Measurements from ENCODE around the gene KRTAP10-2.
"Not testable (repeated sequence)": the region's sequence is repeated elsewhere in the genome, so short reads cannot be mapped to it uniquely, and the experiment has no call there.

The KRTAP10-2 gene

GRCh38 chr21:44583089-44583799 lies 31.9 kb upstream of the KRTAP10-2 start:
- FAIRE-seq: no peak
- no peak for DNase-seq (ENCODE audit: insufficient read length, low spot score)
- TF ChIP-seq SPI1 (IDR thresholded peaks at IDR 0.05; ENCODE audit: low read depth, low read length) (no peak), TAF1 (IDR thresholded peaks at IDR 0.05; ENCODE audit: low read depth, low read length) (no peak), POLR2AphosphoS5 (IDR thresholded peaks at IDR 0.05; ENCODE audit: low read depth, low read length) (no peak), PAX5 (IDR thresholded peaks at IDR 0.05; ENCODE audit: insufficient read depth, low read length, severe bottlenecking) (no peak), POLR2A (IDR thresholded peaks at IDR 0.05; ENCODE audit: low read depth, low read length) (no peak), POU2F2 (IDR thresholded peaks at IDR 0.05; ENCODE audit: low read depth, low read length) (no peak)

- DNase-seq (ENCODE audit: insufficient read length, low spot score) (no peak), FAIRE-seq (no peak)
- no peak for TF ChIP-seq TAF1 (IDR thresholded peaks at IDR 0.05; ENCODE audit: low read depth, low read length)
- TF ChIP-seq PAX5 (IDR thresholded peaks at IDR 0.05; ENCODE audit: insufficient read depth, low read length, severe bottlenecking): no peak
- TF ChIP-seq SPI1 (IDR thresholded peaks at IDR 0.05; ENCODE audit: low read depth, low read length): no peak
- no peak for TF ChIP-seq POLR2AphosphoS5 (IDR thresholded peaks at IDR 0.05; ENCODE audit: low read depth, low read length)
- TF ChIP-seq POLR2A (IDR thresholded peaks at IDR 0.05; ENCODE audit: low read depth, low read length): no peak
- no peak for TF ChIP-seq POU2F2 (IDR thresholded peaks at IDR 0.05; ENCODE audit: low read depth, low read length)
Observed at GRCh38 chr21:44582055-44582454, 30.8 kb upstream of the KRTAP10-2 start.

GRCh38 chr21:44581158-44581557 lies 29.9 kb upstream of the KRTAP10-2 start:
- DNase-seq (ENCODE audit: insufficient read length, low spot score) (no peak), FAIRE-seq (no peak)
- TF ChIP-seq PAX5 (IDR thresholded peaks at IDR 0.05; ENCODE audit: insufficient read depth, low read length, severe bottlenecking) (no peak), SPI1 (IDR thresholded peaks at IDR 0.05; ENCODE audit: low read depth, low read length) (no peak), POLR2A (IDR thresholded peaks at IDR 0.05; ENCODE audit: low read depth, low read length) (no peak), POU2F2 (IDR thresholded peaks at IDR 0.05; ENCODE audit: low read depth, low read length) (no peak), TAF1 (IDR thresholded peaks at IDR 0.05; ENCODE audit: low read depth, low read length) (no peak), POLR2AphosphoS5 (IDR thresholded peaks at IDR 0.05; ENCODE audit: low read depth, low read length) (no peak)

- DNase-seq (ENCODE audit: insufficient read length, low spot score); FAIRE-seq: not testable (repeated sequence)
Observed at GRCh38 chr21:44580231-44580821, 29.0 kb upstream of the KRTAP10-2 start, which contains the start of gene KRTAP10-5. TSS of gene KRTAP10-5 (minus strand) at chr21:44580604. CDS start at chr21:44580578, 26 bp downstream.

- DNase-seq (ENCODE audit: insufficient read length, low spot score) (no peak), FAIRE-seq (no peak)
- TF ChIP-seq POLR2AphosphoS5 (IDR thresholded peaks at IDR 0.05; ENCODE audit: low read depth, low read length): no peak
- TF ChIP-seq POU2F2 (IDR thresholded peaks at IDR 0.05; ENCODE audit: low read depth, low read length): no peak
- TF ChIP-seq POLR2A (IDR thresholded peaks at IDR 0.05; ENCODE audit: low read depth, low read length): no peak
- no peak for TF ChIP-seq PAX5 (IDR thresholded peaks at IDR 0.05; ENCODE audit: insufficient read depth, low read length, severe bottlenecking)
- TF ChIP-seq TAF1 (IDR thresholded peaks at IDR 0.05; ENCODE audit: low read depth, low read length): no peak
- no peak for TF ChIP-seq SPI1 (IDR thresholded peaks at IDR 0.05; ENCODE audit: low read depth, low read length)
Observed at GRCh38 chr21:44579833-44580144, 28.5 kb upstream of the KRTAP10-2 start.

- FAIRE-seq: no peak
Observed at GRCh38 chr21:44579056-44579832, 27.9 kb upstream of the KRTAP10-2 start.

GRCh38 chr21:44578371-44579055 lies 27.2 kb upstream of the KRTAP10-2 start:
- TF ChIP-seq POU2F2 (IDR thresholded peaks at IDR 0.05; ENCODE audit: low read depth, low read length): no peak
- TF ChIP-seq POLR2A (IDR thresholded peaks at IDR 0.05; ENCODE audit: low read depth, low read length): no peak
- no peak for TF ChIP-seq POLR2AphosphoS5 (IDR thresholded peaks at IDR 0.05; ENCODE audit: low read depth, low read length)
- TF ChIP-seq TAF1 (IDR thresholded peaks at IDR 0.05; ENCODE audit: low read depth, low read length): no peak
- no peak for TF ChIP-seq PAX5 (IDR thresholded peaks at IDR 0.05; ENCODE audit: insufficient read depth, low read length, severe bottlenecking)
- no peak for TF ChIP-seq SPI1 (IDR thresholded peaks at IDR 0.05; ENCODE audit: low read depth, low read length)
- DNase-seq (ENCODE audit: insufficient read length, low spot score) (no peak), FAIRE-seq (no peak)

More at GRCh38 chr21:44579056-44579832, 27.9 kb upstream of the KRTAP10-2 start:
- no peak for TF ChIP-seq TAF1 (IDR thresholded peaks at IDR 0.05; ENCODE audit: low read depth, low read length)
- no peak for TF ChIP-seq SPI1 (IDR thresholded peaks at IDR 0.05; ENCODE audit: low read depth, low read length)
- TF ChIP-seq POU2F2 (IDR thresholded peaks at IDR 0.05; ENCODE audit: low read depth, low read length): no peak
- TF ChIP-seq POLR2AphosphoS5 (IDR thresholded peaks at IDR 0.05; ENCODE audit: low read depth, low read length): no peak
- TF ChIP-seq POLR2A (IDR thresholded peaks at IDR 0.05; ENCODE audit: low read depth, low read length): no peak
- TF ChIP-seq PAX5 (IDR thresholded peaks at IDR 0.05; ENCODE audit: insufficient read depth, low read length, severe bottlenecking): no peak
- DNase-seq (ENCODE audit: insufficient read length, low spot score): no peak

GRCh38 chr21:44576025-44576420 lies 24.7 kb upstream of the KRTAP10-2 start:
- FAIRE-seq (no peak), DNase-seq (ENCODE audit: insufficient read length, low spot score) (no peak)
- TF ChIP-seq TAF1 (IDR thresholded peaks at IDR 0.05; ENCODE audit: low read depth, low read length): no peak
- no peak for TF ChIP-seq PAX5 (IDR thresholded peaks at IDR 0.05; ENCODE audit: insufficient read depth, low read length, severe bottlenecking)
- no peak for TF ChIP-seq POLR2A (IDR thresholded peaks at IDR 0.05; ENCODE audit: low read depth, low read length)
- TF ChIP-seq SPI1 (IDR thresholded peaks at IDR 0.05; ENCODE audit: low read depth, low read length): no peak

Measured in GM12891 (cell line).